Astrocyte (in vitro differentiated cells and primary cell): ENCODE results near the gene SOCS6.

ENCODE experiments used
- CTCF ChIP-seq: IDR thresholded peaks from 2 replicates; pipeline ENCODE4 v1.5.1; 2011; ENCODE audit warnings: low read depth, mild to moderate bottlenecking, inconsistent platforms, low read length, moderate library complexity; ENCODE audit not compliant: insufficient read depth
- EZH2 ChIP-seq: IDR thresholded peaks from 2 replicates; pipeline ENCODE4 v1.6.1; 2012; ENCODE audit warnings: mild to moderate bottlenecking, low read length, inconsistent platforms; ENCODE audit not compliant: insufficient read depth

DNA sequence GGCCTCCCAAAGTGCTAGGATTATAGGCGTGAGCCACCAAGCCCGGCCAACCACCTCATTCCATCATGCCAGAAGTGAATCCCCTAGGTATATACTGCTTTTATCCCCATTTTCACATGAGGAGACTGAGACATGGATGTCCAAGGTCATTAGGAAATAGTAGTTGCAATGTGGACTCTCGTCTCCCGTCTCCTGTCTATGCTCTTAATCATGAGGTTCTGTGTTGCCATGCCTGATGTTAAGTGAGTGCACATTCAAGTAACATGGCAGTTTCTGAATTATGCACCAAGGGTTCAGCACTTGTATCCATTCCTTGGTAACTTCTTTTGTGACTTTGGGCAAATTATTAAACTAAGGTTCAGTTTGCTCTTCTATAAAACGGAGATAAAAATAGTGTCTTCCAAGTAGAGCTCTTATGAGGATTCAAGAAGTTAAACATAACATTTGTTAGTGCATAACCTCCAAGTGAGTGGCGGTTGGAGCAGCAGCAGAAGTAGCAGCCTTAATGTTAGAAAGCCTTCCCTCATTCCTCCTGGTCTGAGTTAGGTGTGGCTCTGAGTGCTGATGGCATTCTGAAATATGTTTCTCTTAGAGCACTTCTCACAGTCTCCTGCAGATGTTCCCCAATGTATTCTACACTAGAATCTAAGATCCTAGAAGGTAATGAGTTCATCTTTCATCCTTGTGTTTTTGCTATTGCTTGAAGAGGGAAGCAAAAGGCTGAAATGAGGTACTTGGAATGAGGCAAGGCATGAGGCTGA is 21.9 kb downstream of the SOCS6 start:
- TF ChIP-seq CTCF (no peak), EZH2 (no peak)
